Mammary epithelial cell (primary cell): ENCODE data around the gene HAGHL.

Experiments used
- CTCF ChIP-seq, 2 donors: IDR thresholded peaks in 1 of 2; conservative IDR thresholded peaks in 1 of 2; 2 replicates each; pipeline ENCODE4 v1.5.1; 2011 to 2012; ENCODE audit warnings: inconsistent platforms in 2 of 2, low read length in 2 of 2, mild to moderate bottlenecking in 2 of 2, control low read depth in 1 of 2, low read depth in 1 of 2; ENCODE audit not compliant: insufficient read depth in 1 of 2; ENCODE audit errors: extremely low read depth in 1 of 2
- EZH2 ChIP-seq: IDR thresholded peaks from 2 replicates; pipeline ENCODE4 v1.6.1; 2012; ENCODE audit warnings: low read length, inconsistent platforms, borderline replicate concordance

DNA sequence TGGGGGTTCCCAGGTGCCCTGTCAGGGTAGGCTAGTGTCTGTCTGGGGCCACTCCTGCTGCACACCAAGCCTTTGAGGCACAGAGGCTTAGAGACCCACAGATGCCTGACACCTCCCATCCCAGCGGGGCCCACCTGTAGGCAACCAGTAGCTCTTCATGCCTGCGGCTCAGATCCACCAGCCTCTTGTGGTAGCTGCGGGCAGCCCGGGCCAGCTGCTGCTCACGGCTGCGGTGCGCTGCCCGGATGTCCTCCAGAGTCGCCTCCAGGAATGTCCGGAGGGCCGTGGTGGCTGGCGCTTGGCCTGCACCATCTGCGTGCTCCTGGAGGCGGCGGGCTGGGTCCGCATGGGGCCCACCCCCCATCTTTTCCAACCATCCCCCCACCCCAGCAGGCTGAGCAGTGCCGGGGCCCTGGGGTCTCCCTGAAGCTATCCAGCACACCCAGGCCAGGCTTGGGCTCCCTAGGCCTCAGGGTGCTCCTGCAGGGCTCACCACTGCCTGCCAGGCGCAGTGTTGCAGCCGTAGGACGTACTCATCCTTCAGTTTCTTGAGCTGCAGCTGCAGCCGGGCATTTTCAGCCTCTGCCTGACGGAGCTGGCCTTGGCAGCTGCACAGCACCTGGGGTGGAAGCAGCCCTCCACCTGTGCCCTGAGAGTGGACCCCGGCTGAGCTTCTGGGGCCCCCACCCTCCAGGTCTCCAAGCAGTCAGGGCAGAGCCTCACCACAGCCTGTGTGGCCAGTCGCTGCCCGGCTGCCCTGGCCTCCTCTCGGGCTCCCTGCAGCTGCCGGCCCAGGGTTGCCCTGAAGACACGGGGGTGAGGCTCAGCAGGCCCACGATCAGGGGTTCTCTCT is 2.5 kb upstream of the HAGHL start:
- TF ChIP-seq CTCF (conservative IDR thresholded peaks at IDR 0.05 in 1 of 2, IDR thresholded peaks at IDR 0.05 in 1 of 2; ENCODE audit: extremely low read depth in 1 of 2, insufficient read depth in 1 of 2, low read depth in 1 of 2, low read length in 2 of 2) (no peak), EZH2 (no peak)
